Type B pancreatic cell (in vitro differentiated cells): ENCODE measurements around the gene KCNA1. TPM values are rescaled to one million over a fixed set of nuclear protein-coding genes. Genes with fewer than 3 reads are reported as not detected.

Experiments used
- DNase-seq: peaks from one replicate; pipeline ENCODE4 v3.0.0; 2021; ENCODE audit warnings: mixed read lengths; ENCODE audit not compliant: unreplicated experiment; ENCODE audit errors: extremely low spot score
- H3K27ac Mint-ChIP-seq: 2 replicates; pipeline ENCODE4 v1.8.0; 2021; ENCODE audit warnings: mild to moderate bottlenecking, mixed read lengths
- H3K27me3 Mint-ChIP-seq: 2 replicates; pipeline ENCODE4 v1.8.0; 2021; ENCODE audit warnings: mixed read lengths
- H3K36me3 Mint-ChIP-seq: 2 replicates; pipeline ENCODE4 v1.8.0; 2021; ENCODE audit warnings: mixed read lengths
- H3K4me1 Mint-ChIP-seq: one replicate; pipeline ENCODE4 v1.8.0; 2021; ENCODE audit warnings: mixed read lengths; ENCODE audit not compliant: unreplicated experiment
- H3K4me3 Mint-ChIP-seq: 2 replicates; pipeline ENCODE4 v1.8.0; 2021; ENCODE audit warnings: mild to moderate bottlenecking, mixed read lengths
- H3K9me3 Mint-ChIP-seq: 2 replicates; pipeline ENCODE4 v1.8.0; 2021; ENCODE audit warnings: mixed read lengths
- CTCF ChIP-seq: fragments of 200-600 bp; sonication (generic); conservative IDR thresholded peaks from 2 replicates; pipeline ENCODE4 v1.5.0; 2021; ENCODE audit warnings: antibody characterized with exemption, mild to moderate bottlenecking
- total RNA-seq: library from RNA; stranded (reverse); gene quantifications from 2 replicates; pipeline ENCODE4 v1.2.1, GENCODE V29; 2021; ENCODE audit warnings: low replicate concordance

KCNA1 gene
- total RNA-seq, 1 donor from 2014 or later = 1.8 TPM

GRCh38 chr12:4943938-4944284 is 34.2 kb downstream of the KCNA1 start:
- H3K27me3 Mint-ChIP-seq = peaks cover 36% of the 10 kb centered on the region

GRCh38 chr12:4947253-4947652 is 37.5 kb downstream of the KCNA1 start:
- peaks cover 65% of the 10 kb centered on the region for H3K27me3 Mint-ChIP-seq

More at GRCh38 chr12:4943938-4944284, 34.2 kb downstream of the KCNA1 start:
- Mint-ChIP-seq H3K36me3 (no peaks in the 10 kb centered on the region), H3K4me1 (peaks cover 4% of the 10 kb centered on the region), H3K9me3 (no peaks in the 10 kb centered on the region), H3K4me3 (no peak overlapping the region), H3K27ac (no peak overlapping the region)
- no peak for TF ChIP-seq CTCF
- DNase-seq = no peak

GRCh38 chr12:4951083-4951482 is 41.4 kb downstream of the KCNA1 start:
- Mint-ChIP-seq H3K27me3 (peaks cover 82% of the 10 kb centered on the region), H3K27ac (no peak overlapping the region)

More at GRCh38 chr12:4947253-4947652, 37.5 kb downstream of the KCNA1 start:
- Mint-ChIP-seq H3K4me1 (peaks cover 4% of the 10 kb centered on the region), H3K36me3 (no peaks in the 10 kb centered on the region), H3K9me3 (no peaks in the 10 kb centered on the region), H3K27ac (no peak overlapping the region), H3K4me3 (no peak overlapping the region)
- TF ChIP-seq CTCF = no peak
- no peak for DNase-seq

GRCh38 chr12:4951601-4952000 is 41.9 kb downstream of the KCNA1 start:
- peaks cover 9% of the 10 kb centered on the region for H3K4me1 Mint-ChIP-seq
- H3K36me3 Mint-ChIP-seq = no peaks in the 10 kb centered on the region
- H3K27me3 Mint-ChIP-seq = peaks cover 84% of the 10 kb centered on the region
- TF ChIP-seq CTCF = no peak
- H3K4me3 Mint-ChIP-seq = no peak overlapping the region
- H3K9me3 Mint-ChIP-seq = no peaks in the 10 kb centered on the region
- no peak overlapping the region for H3K27ac Mint-ChIP-seq
- no peak for DNase-seq

More at GRCh38 chr12:4951083-4951482, 41.4 kb downstream of the KCNA1 start:
- H3K9me3 Mint-ChIP-seq = no peaks in the 10 kb centered on the region
- no peak overlapping the region for H3K4me3 Mint-ChIP-seq
- no peaks in the 10 kb centered on the region for H3K36me3 Mint-ChIP-seq
- no peak for TF ChIP-seq CTCF
- DNase-seq = no peak
- peaks cover 6% of the 10 kb centered on the region for H3K4me1 Mint-ChIP-seq

GRCh38 chr12:4954621-4955354 is 45.1 kb downstream of the KCNA1 start:
- Mint-ChIP-seq H3K27ac (no peak overlapping the region), H3K9me3 (no peaks in the 10 kb centered on the region), H3K27me3 (peaks cover 90% of the 10 kb centered on the region), H3K4me1 (peaks cover 4% of the 10 kb centered on the region), H3K36me3 (no peaks in the 10 kb centered on the region), H3K4me3 (no peak overlapping the region)
- TF ChIP-seq CTCF = no peak
- DNase-seq = no peak
